Measurements from ENCODE around the gene CACNA2D1. TPM values are rescaled to one million over a fixed set of nuclear protein-coding genes. Genes with fewer than 3 reads are reported as not detected.

The CACNA2D1 gene
- total and polyA plus RNA-seq, 4 donors, result 4.5 to 40.7 (median 24.3) TPM

DNA sequence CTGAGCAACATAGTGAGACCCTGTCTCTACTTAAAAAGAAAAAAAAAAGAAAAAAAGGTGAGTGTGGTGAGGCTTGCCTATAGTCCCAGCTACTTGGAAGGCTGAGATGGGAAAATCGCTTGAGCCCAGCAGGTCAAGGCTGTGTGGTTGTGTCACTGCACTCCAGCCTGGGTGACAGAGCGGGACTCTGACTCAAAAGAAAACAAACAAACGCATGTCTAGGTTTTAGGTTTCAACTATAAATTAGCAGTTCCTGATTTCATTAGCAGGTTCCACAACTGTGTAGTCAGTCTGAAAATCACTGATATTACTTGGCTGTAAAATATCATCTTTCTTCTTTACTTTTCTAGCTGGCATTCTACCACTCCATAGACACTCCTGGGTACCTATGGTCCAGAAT is 518.0 kb downstream of the CACNA2D1 start:
- H3K36me3 ChIP-seq (ENCODE audit: control insufficient read depth in 1 of 2, insufficient read depth in 2 of 2, low read length in 1 of 2), result no peaks in the 10 kb centered on the region
- H3K4me1 ChIP-seq (ENCODE audit: control insufficient read depth in 1 of 2, insufficient read depth in 2 of 2, low read length in 2 of 2), result no peaks in the 10 kb centered on the region
- no peak overlapping the region for H3K27ac ChIP-seq (ENCODE audit: low read depth in 1 of 2, low read length in 2 of 2)
- no peak overlapping the region for H3K4me3 ChIP-seq (ENCODE audit: low read length in 2 of 2)
- ATAC-seq (ENCODE audit: low FRiP score) (no peak), DNase-seq (no peak)
- WGBS, 2 donors, result 79 to 87% methylated on average over 3 of the region's 3 CpGs
- intact Hi-C loops (cut with DNase I), result no loop called here
- H3K9me3 ChIP-seq (ENCODE audit: control insufficient read depth, low read length), result no peaks in the 10 kb centered on the region
- no peaks in the 10 kb centered on the region for H3K27me3 ChIP-seq (ENCODE audit: control insufficient read depth in 1 of 2, insufficient read depth in 2 of 2, low read length in 1 of 2)

- Histone ChIP-seq H3K4me3 (ENCODE audit: low read length in 2 of 2) (no peak overlapping the region), H3K36me3 (ENCODE audit: control insufficient read depth in 1 of 2, insufficient read depth in 2 of 2, low read length in 1 of 2) (no peaks in the 10 kb centered on the region), H3K27ac (ENCODE audit: low read depth in 1 of 2, low read length in 2 of 2) (no peak overlapping the region), H3K4me1 (ENCODE audit: control insufficient read depth in 1 of 2, insufficient read depth in 2 of 2, low read length in 2 of 2) (no peaks in the 10 kb centered on the region), H3K27me3 (ENCODE audit: control insufficient read depth in 1 of 2, insufficient read depth in 2 of 2, low read length in 1 of 2) (no peaks in the 10 kb centered on the region), H3K9me3 (ENCODE audit: control insufficient read depth, low read length) (no peaks in the 10 kb centered on the region)
- ATAC-seq (ENCODE audit: low FRiP score) (no peak), DNase-seq (no peak)
- 81 to 86% methylated on average over 2 of the region's 2 CpGs for WGBS, 2 donors
- intact Hi-C loops (cut with DNase I), result no loop called here
Observed at GRCh38 chr7:81924494-81924893, 519.1 kb downstream of the CACNA2D1 start.

GRCh38 chr7:81919494-81919893 is 524.1 kb downstream of the CACNA2D1 start:
- Histone ChIP-seq H3K36me3 (ENCODE audit: control insufficient read depth in 1 of 2, insufficient read depth in 2 of 2, low read length in 1 of 2) (no peaks in the 10 kb centered on the region), H3K4me3 (ENCODE audit: low read length in 2 of 2) (no peak overlapping the region), H3K27me3 (ENCODE audit: control insufficient read depth in 1 of 2, insufficient read depth in 2 of 2, low read length in 1 of 2) (no peaks in the 10 kb centered on the region), H3K9me3 (ENCODE audit: control insufficient read depth, low read length) (peaks cover 4% of the 10 kb centered on the region), H3K27ac (ENCODE audit: low read depth in 1 of 2, low read length in 2 of 2) (no peak overlapping the region), H3K4me1 (ENCODE audit: control insufficient read depth in 1 of 2, insufficient read depth in 2 of 2, low read length in 2 of 2) (no peaks in the 10 kb centered on the region)
- no peak for DNase-seq
- intact Hi-C loops (cut with DNase I), result no loop called here
- ATAC-seq (ENCODE audit: low FRiP score), result no peak
- WGBS, 2 donors, result 84 to 87% methylated on average over 3 of the region's 3 CpGs

DNA sequence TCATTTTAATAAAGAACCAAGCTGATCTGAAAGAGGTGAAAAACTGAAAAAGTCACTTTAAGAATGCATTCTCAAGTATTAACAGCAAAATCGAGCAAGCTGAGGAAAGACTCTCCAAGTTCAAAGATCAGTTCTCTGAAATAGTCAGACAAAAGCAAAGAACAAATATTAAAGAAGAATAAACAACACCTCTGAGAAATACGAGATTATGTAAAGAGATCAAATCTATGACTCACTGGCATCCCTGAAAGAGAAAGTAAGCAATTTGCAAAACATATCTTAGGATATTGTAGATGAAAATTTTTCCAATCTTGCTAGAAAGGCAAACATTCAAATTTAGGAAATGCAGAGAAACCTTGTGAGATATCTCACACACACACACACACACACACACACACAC is 535.4 kb downstream of the CACNA2D1 start:
- H3K9me3 ChIP-seq (ENCODE audit: control insufficient read depth, low read length), result no peaks in the 10 kb centered on the region

DNA sequence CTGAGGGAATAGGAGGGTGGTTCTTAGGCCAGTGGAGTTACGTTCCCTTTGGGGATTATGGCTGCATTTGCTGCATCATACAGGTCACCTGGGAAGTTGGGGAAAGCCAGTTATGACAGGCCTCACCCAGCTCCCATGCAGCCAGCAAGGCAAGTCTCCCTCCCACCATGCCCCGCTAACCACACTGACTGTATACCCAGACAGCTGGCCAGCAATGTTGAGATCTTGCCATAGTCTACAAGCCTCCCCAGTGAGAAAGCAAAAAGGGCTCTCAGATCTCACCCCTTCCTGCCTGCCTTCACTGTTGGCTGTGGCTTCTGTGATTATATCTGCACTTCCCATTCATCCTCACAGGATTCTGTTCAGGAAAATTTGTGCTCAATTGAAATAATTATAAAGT is 540.5 kb downstream of the CACNA2D1 start:
- WGBS, 2 donors, result 66 to 75% methylated on average over 2 of the region's 2 CpGs
- intact Hi-C loops (cut with DNase I), result no loop called here
- Histone ChIP-seq H3K27ac (ENCODE audit: low read depth in 1 of 2, low read length in 2 of 2) (no peak overlapping the region), H3K4me1 (ENCODE audit: control insufficient read depth in 1 of 2, insufficient read depth in 2 of 2, low read length in 2 of 2) (no peaks in the 10 kb centered on the region), H3K27me3 (ENCODE audit: control insufficient read depth in 1 of 2, insufficient read depth in 2 of 2, low read length in 1 of 2) (no peaks in the 10 kb centered on the region), H3K9me3 (ENCODE audit: control insufficient read depth, low read length) (peaks cover 2% of the 10 kb centered on the region), H3K36me3 (ENCODE audit: control insufficient read depth in 1 of 2, insufficient read depth in 2 of 2, low read length in 1 of 2) (no peaks in the 10 kb centered on the region), H3K4me3 (ENCODE audit: low read length in 2 of 2) (no peak overlapping the region)
- DNase-seq (no peak), ATAC-seq (ENCODE audit: low FRiP score) (no peak)

More for the DNA sequence above, 535.4 kb downstream of the CACNA2D1 start:
- no peaks in the 10 kb centered on the region for H3K27me3 ChIP-seq (ENCODE audit: control insufficient read depth in 1 of 2, insufficient read depth in 2 of 2, low read length in 1 of 2)
- no peak for DNase-seq
- no peaks in the 10 kb centered on the region for H3K4me1 ChIP-seq (ENCODE audit: control insufficient read depth in 1 of 2, insufficient read depth in 2 of 2, low read length in 2 of 2)
- no peak overlapping the region for H3K4me3 ChIP-seq (ENCODE audit: low read length in 2 of 2)
- H3K27ac ChIP-seq (ENCODE audit: low read depth in 1 of 2, low read length in 2 of 2), result no peak overlapping the region
- no peak for ATAC-seq (ENCODE audit: low FRiP score)
- 79 to 83% methylated on average over 2 of the region's 2 CpGs for WGBS, 2 donors
- intact Hi-C loops (cut with DNase I), result no loop called here
- no peaks in the 10 kb centered on the region for H3K36me3 ChIP-seq (ENCODE audit: control insufficient read depth in 1 of 2, insufficient read depth in 2 of 2, low read length in 1 of 2)

GRCh38 chr7:81902536-81902935 is 541.0 kb downstream of the CACNA2D1 start:
- 56 to 57% methylated on average over 3 of the region's 3 CpGs for WGBS, 2 donors
- Histone ChIP-seq H3K9me3 (ENCODE audit: control insufficient read depth, low read length) (peaks cover 2% of the 10 kb centered on the region), H3K27ac (ENCODE audit: low read depth in 1 of 2, low read length in 2 of 2) (no peak overlapping the region), H3K4me1 (ENCODE audit: control insufficient read depth in 1 of 2, insufficient read depth in 2 of 2, low read length in 2 of 2) (no peaks in the 10 kb centered on the region), H3K36me3 (ENCODE audit: control insufficient read depth in 1 of 2, insufficient read depth in 2 of 2, low read length in 1 of 2) (no peaks in the 10 kb centered on the region), H3K27me3 (ENCODE audit: control insufficient read depth in 1 of 2, insufficient read depth in 2 of 2, low read length in 1 of 2) (no peaks in the 10 kb centered on the region), H3K4me3 (ENCODE audit: low read length in 2 of 2) (no peak overlapping the region)
- DNase-seq, result no peak
- intact Hi-C loops (cut with DNase I), result no loop called here
- no peak for ATAC-seq (ENCODE audit: low FRiP score)
